ENCODE measurements around the gene NCKAP5. TPM values are rescaled to one million over a fixed set of nuclear protein-coding genes. Genes with fewer than 3 reads are reported as not detected.

NCKAP5 gene
- total and polyA plus RNA-seq, 2 experiments from 2014 or later: 2.2 to 5.5 TPM

- Histone ChIP-seq H3K27me3 (no peaks in the 10 kb centered on the region), H2AFZ (no peak overlapping the region), H3K4me3 (no peak overlapping the region), H3K9me3 (ENCODE audit: low read depth) (no peaks in the 10 kb centered on the region), H3K36me3 (replicated peaks; ENCODE audit: insufficient read depth, low read depth) (no peaks in the 10 kb centered on the region), H3K9me2 (replicated peaks; ENCODE audit: insufficient read depth) (no peaks in the 10 kb centered on the region), H3K4me1 (ENCODE audit: insufficient read depth) (no peaks in the 10 kb centered on the region), H3K79me2 (no peaks in the 10 kb centered on the region), H4K20me1 (ENCODE audit: insufficient read depth, poor library complexity, severe bottlenecking) (no peaks in the 10 kb centered on the region), H3K27ac (no peak overlapping the region), H3K4me2 (no peak overlapping the region)
- no peak for TF ChIP-seq EZH2phosphoT487 (IDR thresholded peaks at IDR 0.05; ENCODE audit: low read depth, severe bottlenecking, unreplicated experiment)
- DNase-seq (ENCODE audit: low spot score): no peak
- 91% methylated on average over 2 of the region's 2 CpGs for WGBS (ENCODE audit: low lambda C conversion rate, missing lambda C conversion rate)
Observed at GRCh38 chr2:132795220-132795619, 773.0 kb downstream of the NCKAP5 start.

- WGBS (ENCODE audit: low lambda C conversion rate, missing lambda C conversion rate): 76% methylated on average over 8 of the region's 8 CpGs
- Histone ChIP-seq H3K9me2 (replicated peaks; ENCODE audit: insufficient read depth) (no peaks in the 10 kb centered on the region), H3K79me2 (no peaks in the 10 kb centered on the region), H3K4me1 (ENCODE audit: insufficient read depth) (no peaks in the 10 kb centered on the region), H3K36me3 (replicated peaks; ENCODE audit: insufficient read depth, low read depth) (no peaks in the 10 kb centered on the region), H3K27me3 (no peaks in the 10 kb centered on the region), H3K27ac (no peak overlapping the region), H4K20me1 (ENCODE audit: insufficient read depth, poor library complexity, severe bottlenecking) (no peaks in the 10 kb centered on the region), H3K4me2 (no peak overlapping the region), H2AFZ (no peak overlapping the region), H3K4me3 (no peak overlapping the region), H3K9me3 (ENCODE audit: low read depth) (no peaks in the 10 kb centered on the region)
- TF ChIP-seq CTCF (IDR thresholded peaks at IDR 0.05; ENCODE audit: poor library complexity): no peak
- TF ChIP-seq EZH2 (IDR thresholded peaks at IDR 0.05; ENCODE audit: borderline replicate concordance): no peak
- TF ChIP-seq EZH2phosphoT487 (IDR thresholded peaks at IDR 0.05; ENCODE audit: low read depth, severe bottlenecking, unreplicated experiment): no peak
- DNase-seq (ENCODE audit: low spot score): no peak
Observed at GRCh38 chr2:132793532-132793931, 774.7 kb downstream of the NCKAP5 start.

GRCh38 chr2:132790207-132790785 is 778.0 kb downstream of the NCKAP5 start:
- Histone ChIP-seq H4K20me1 (ENCODE audit: insufficient read depth, poor library complexity, severe bottlenecking) (no peaks in the 10 kb centered on the region), H3K9me3 (ENCODE audit: low read depth) (no peaks in the 10 kb centered on the region), H3K4me1 (ENCODE audit: insufficient read depth) (no peaks in the 10 kb centered on the region), H2AFZ (no peak overlapping the region), H3K9me2 (replicated peaks; ENCODE audit: insufficient read depth) (no peaks in the 10 kb centered on the region), H3K36me3 (replicated peaks; ENCODE audit: insufficient read depth, low read depth) (no peaks in the 10 kb centered on the region), H3K27ac (no peak overlapping the region), H3K4me2 (no peak overlapping the region), H3K27me3 (no peaks in the 10 kb centered on the region), H3K4me3 (no peak overlapping the region), H3K79me2 (no peaks in the 10 kb centered on the region)
- 81% methylated on average over 4 of the region's 4 CpGs for WGBS (ENCODE audit: low lambda C conversion rate, missing lambda C conversion rate)
- no peak for TF ChIP-seq CTCF (IDR thresholded peaks at IDR 0.05; ENCODE audit: poor library complexity)
- no peak for DNase-seq (ENCODE audit: low spot score)

- no peak overlapping the region for H3K27ac ChIP-seq
- no peak for DNase-seq (ENCODE audit: low spot score)
- H2AFZ ChIP-seq: no peak overlapping the region
- H3K36me3 ChIP-seq (replicated peaks; ENCODE audit: insufficient read depth, low read depth): no peaks in the 10 kb centered on the region
- H3K79me2 ChIP-seq: no peaks in the 10 kb centered on the region
- no peaks in the 10 kb centered on the region for H3K9me2 ChIP-seq (replicated peaks; ENCODE audit: insufficient read depth)
- WGBS (ENCODE audit: low lambda C conversion rate, missing lambda C conversion rate): 94% methylated on average over 2 of the region's 2 CpGs
- H4K20me1 ChIP-seq (ENCODE audit: insufficient read depth, poor library complexity, severe bottlenecking): no peaks in the 10 kb centered on the region
- no peaks in the 10 kb centered on the region for H3K27me3 ChIP-seq
- H3K4me2 ChIP-seq: no peak overlapping the region
- TF ChIP-seq EZH2 (IDR thresholded peaks at IDR 0.05; ENCODE audit: borderline replicate concordance) (no peak), CTCF (IDR thresholded peaks at IDR 0.05; ENCODE audit: poor library complexity) (no peak), EZH2phosphoT487 (IDR thresholded peaks at IDR 0.05; ENCODE audit: low read depth, severe bottlenecking, unreplicated experiment) (no peak)
- H3K4me3 ChIP-seq: no peak overlapping the region
- H3K9me3 ChIP-seq (ENCODE audit: low read depth): no peaks in the 10 kb centered on the region
- no peaks in the 10 kb centered on the region for H3K4me1 ChIP-seq (ENCODE audit: insufficient read depth)
Observed at GRCh38 chr2:132789066-132789465, 779.2 kb downstream of the NCKAP5 start.
